GM21526 (cell line): ENCODE data around the gene KCTD1.

ENCODE experiments used
- ATAC-seq: cut with Tn5 transposase; IDR thresholded peaks from one replicate; pipeline ENCODE4 v1.9.1; 2021; ENCODE audit warnings: moderate library complexity; ENCODE audit not compliant: unreplicated experiment, low FRiP score

Gene KCTD1

DNA sequence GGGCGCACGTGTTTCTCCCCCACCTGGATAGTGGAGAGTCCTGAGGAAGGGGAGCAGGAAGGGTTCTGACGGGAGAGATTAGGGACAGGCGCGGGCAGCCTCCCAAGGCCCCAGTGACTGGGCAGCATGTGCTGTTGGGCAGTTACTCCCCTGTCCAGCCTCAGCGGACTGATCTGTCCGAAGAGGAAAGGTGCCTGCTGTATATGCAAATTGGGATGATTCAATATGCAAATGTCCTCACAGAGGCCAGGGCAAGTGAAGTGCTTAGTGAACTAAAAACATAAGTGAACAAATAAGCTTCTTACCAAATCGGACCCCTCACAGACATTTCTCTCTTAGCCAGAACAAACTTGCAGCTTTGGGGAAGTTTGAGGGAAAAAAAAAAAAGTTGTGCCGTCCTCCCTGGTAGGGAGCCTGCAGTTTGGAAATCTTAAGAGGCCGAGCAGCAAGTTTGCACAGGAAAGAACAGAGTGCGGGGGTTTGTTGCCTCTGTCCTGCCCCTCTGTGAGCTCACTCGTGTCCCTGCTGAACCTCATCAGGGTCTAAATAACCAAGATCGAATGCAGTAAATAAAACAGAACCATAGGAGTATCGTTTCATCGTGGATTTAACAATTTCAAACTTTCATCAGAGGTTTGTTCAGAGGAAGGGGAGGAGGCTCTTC lies 141.4 kb downstream of the KCTD1 start:
- no peak for ATAC-seq

DNA sequence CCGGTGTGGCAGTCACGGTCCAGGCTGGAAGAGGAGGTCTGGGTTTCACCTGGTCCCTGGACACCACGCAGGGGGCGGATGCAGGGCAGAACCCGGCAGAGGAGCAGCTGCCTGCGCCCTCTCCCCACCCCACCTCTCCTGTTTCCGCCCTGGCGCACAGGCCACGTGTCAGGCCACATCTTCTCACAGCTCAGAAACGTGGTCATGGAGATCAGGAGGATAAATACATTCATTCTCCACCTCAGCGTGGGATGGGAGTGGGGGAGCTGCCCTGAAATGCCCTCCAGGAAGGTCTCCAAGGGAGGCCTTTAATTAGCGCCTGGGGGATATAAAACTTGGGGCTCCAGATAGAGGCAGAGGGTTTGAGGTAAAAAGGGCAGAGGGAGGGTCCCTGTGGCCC lies 142.0 kb downstream of the KCTD1 start:
- ATAC-seq, result no peak

DNA sequence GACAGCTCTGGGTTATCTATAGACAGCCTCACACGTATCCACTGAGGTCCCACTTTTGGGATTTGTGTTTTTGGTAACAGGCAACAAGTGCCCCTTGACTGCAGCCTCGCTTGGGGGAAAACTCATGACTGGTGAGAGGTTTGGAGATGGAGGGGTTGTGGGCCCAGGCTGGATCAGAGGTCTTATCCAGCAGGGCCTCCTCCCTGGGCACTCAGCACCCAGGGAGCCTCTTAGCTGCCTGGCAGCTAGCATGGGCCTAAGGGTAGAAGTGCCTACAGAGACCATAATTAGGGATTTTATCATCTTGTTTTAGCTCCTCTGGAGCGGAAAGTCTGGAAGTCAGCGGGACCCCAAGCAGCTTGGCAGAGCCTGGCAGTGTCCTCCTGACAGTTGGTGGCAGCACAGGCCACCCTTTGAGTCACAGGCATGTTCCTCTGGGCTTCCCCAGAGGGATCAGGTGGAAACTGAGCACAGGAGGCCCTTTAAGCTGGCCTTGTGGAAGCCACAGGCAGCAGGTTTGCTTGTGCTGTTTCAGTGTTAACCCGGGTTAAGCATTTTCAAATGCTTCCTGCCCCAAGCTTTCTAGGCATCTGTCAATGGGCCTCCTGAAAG lies 143.1 kb downstream of the KCTD1 start:
- no peak for ATAC-seq
